ENCODE results near the gene RAP1B.

The RAP1B gene

GRCh38 chr12:68699486-68699885 lies 88.8 kb downstream of the RAP1B start:
- H3K27me3 ChIP-seq (ENCODE audit: insufficient read depth, low read depth, severe bottlenecking): no peaks in the 10 kb centered on the region
- no peaks in the 10 kb centered on the region for H3K9me3 ChIP-seq (ENCODE audit: severe bottlenecking)
- peaks cover 89% of the 10 kb centered on the region for H3K36me3 ChIP-seq
- no peak for TF ChIP-seq CTCF (IDR thresholded peaks at IDR 0.05; ENCODE audit: low read depth, low read length)
- no peak overlapping the region for H3K4me3 ChIP-seq (ENCODE audit: low read depth, low read length)
- no peak overlapping the region for H3K27ac ChIP-seq
- DNase-seq: no peak
